GM12875 (cell line): ENCODE results near the gene TUBA1B.
"Not testable (repeated sequence)": the region's sequence is repeated elsewhere in the genome, so short reads cannot be mapped to it uniquely, and the experiment has no call there.

ENCODE experiments used
- H3K4me3 ChIP-seq: one replicate; pipeline ENCODE4 v1.5.1; 2011; ENCODE audit warnings: low read depth, low read length, control low read depth
- CTCF ChIP-seq: IDR thresholded peaks from 2 replicates; pipeline ENCODE4 v1.5.1; 2011; ENCODE audit warnings: low read depth, mild to moderate bottlenecking, control low read depth, inconsistent platforms, low read length, moderate library complexity, borderline replicate concordance; ENCODE audit not compliant: insufficient read depth

The TUBA1B gene

GRCh38 chr12:49154221-49154620 lies 23.0 kb upstream of the TUBA1B start:
- no peak overlapping the region for H3K4me3 ChIP-seq
- TF ChIP-seq CTCF: no peak

- H3K4me3 ChIP-seq: no peak overlapping the region
- TF ChIP-seq CTCF: no peak
Measured at GRCh38 chr12:49147384-49147783, 16.2 kb upstream of the TUBA1B start.

GRCh38 chr12:49146406-49146805 lies 15.2 kb upstream of the TUBA1B start:
- TF ChIP-seq CTCF: no peak

GRCh38 chr12:49144384-49144783 lies 13.2 kb upstream of the TUBA1B start:
- TF ChIP-seq CTCF: no peak
- H3K4me3 ChIP-seq: no peak overlapping the region

More at GRCh38 chr12:49146406-49146805, 15.2 kb upstream of the TUBA1B start:
- no peak overlapping the region for H3K4me3 ChIP-seq

GRCh38 chr12:49138999-49139398 lies 7.8 kb upstream of the TUBA1B start:
- no peak for TF ChIP-seq CTCF
- H3K4me3 ChIP-seq: no peak overlapping the region

- no peak for TF ChIP-seq CTCF
- H3K4me3 ChIP-seq: no peak overlapping the region
Measured at GRCh38 chr12:49138587-49138986, 7.4 kb upstream of the TUBA1B start.

- no peak for TF ChIP-seq CTCF
- H3K4me3 ChIP-seq: no peak overlapping the region
Measured at GRCh38 chr12:49137476-49137875, 6.3 kb upstream of the TUBA1B start.

- not testable (repeated sequence) for H3K4me3 ChIP-seq
Measured at GRCh38 chr12:49136997-49137396, 5.8 kb upstream of the TUBA1B start.
